Progenitor cell of endocrine pancreas (in vitro differentiated cells): ENCODE measurements around the gene ACOX3. TPM values are rescaled to one million over a fixed set of nuclear protein-coding genes. Genes with fewer than 3 reads are reported as not detected.

ENCODE experiments used
- DNase-seq: peaks from one replicate; pipeline ENCODE4 v3.0.0; 2021; ENCODE audit warnings: low spot score; ENCODE audit not compliant: unreplicated experiment
- H3K27ac Mint-ChIP-seq: 2 replicates; pipeline ENCODE4 v1.8.0; 2021; ENCODE audit warnings: mild to moderate bottlenecking, moderate library complexity, mixed read lengths
- H3K27me3 Mint-ChIP-seq: 2 replicates; pipeline ENCODE4 v1.8.0; 2021; ENCODE audit warnings: mixed read lengths
- H3K36me3 Mint-ChIP-seq: 2 replicates; pipeline ENCODE4 v1.8.0; 2022; ENCODE audit warnings: mixed read lengths; ENCODE audit not compliant: insufficient read depth
- H3K4me1 Mint-ChIP-seq: 2 replicates; pipeline ENCODE4 v1.8.0; 2021; ENCODE audit warnings: low read depth, mixed read lengths
- H3K4me3 Mint-ChIP-seq: 2 replicates; pipeline ENCODE4 v1.8.0; 2021; ENCODE audit warnings: low read depth, mild to moderate bottlenecking, moderate library complexity, mixed read lengths
- H3K9me3 Mint-ChIP-seq: 2 replicates; pipeline ENCODE4 v1.8.0; 2021; ENCODE audit warnings: low read depth, mixed read lengths
- total RNA-seq: library from RNA; stranded (reverse); gene quantifications from 2 replicates; pipeline ENCODE4 v1.2.1, GENCODE V29; 2021
- TF ChIP-seq, protein P1 (sequence below): fragments of 200-600 bp; sonication (generic); IDR thresholded peaks from one replicate; pipeline ENCODE4 v1.5.0; 2021; ENCODE audit warnings: antibody characterized with exemption, mild to moderate bottlenecking; ENCODE audit not compliant: unreplicated experiment

The ACOX3 gene
- total RNA-seq, 1 donor from 2014 or later, result 22.6 TPM

DNA sequence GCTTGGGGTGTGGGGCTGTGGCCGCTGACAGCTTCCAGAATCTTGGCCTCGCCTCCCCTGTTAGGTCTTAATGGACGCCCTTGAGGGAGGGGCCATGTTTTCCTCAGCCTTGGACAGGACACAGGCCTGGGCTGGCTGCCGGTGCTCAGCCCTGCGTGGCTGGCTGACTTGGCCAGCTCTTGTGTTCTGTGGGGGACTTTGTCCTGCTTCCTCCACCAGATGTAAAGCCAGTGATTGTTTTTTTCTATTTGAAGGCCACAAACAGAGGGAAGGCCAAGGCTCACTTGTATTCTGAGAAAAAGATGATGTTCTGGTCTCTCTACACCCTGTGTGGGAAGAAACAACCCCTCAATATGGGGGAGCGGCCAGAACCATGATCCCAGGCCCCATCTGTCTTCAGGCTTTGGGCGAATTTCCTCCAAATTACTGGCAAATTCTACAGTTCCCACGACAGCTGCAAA lies 99.7 kb downstream of the ACOX3 start:
- H3K27ac Mint-ChIP-seq, result no peak overlapping the region
- DNase-seq, result no peak
- H3K4me1 Mint-ChIP-seq, result no peaks in the 10 kb centered on the region
- peaks cover 10% of the 10 kb centered on the region for H3K9me3 Mint-ChIP-seq
- peaks cover 4% of the 10 kb centered on the region for H3K36me3 Mint-ChIP-seq
- H3K4me3 Mint-ChIP-seq, result no peak overlapping the region
- TF ChIP-seq, protein P1, sequence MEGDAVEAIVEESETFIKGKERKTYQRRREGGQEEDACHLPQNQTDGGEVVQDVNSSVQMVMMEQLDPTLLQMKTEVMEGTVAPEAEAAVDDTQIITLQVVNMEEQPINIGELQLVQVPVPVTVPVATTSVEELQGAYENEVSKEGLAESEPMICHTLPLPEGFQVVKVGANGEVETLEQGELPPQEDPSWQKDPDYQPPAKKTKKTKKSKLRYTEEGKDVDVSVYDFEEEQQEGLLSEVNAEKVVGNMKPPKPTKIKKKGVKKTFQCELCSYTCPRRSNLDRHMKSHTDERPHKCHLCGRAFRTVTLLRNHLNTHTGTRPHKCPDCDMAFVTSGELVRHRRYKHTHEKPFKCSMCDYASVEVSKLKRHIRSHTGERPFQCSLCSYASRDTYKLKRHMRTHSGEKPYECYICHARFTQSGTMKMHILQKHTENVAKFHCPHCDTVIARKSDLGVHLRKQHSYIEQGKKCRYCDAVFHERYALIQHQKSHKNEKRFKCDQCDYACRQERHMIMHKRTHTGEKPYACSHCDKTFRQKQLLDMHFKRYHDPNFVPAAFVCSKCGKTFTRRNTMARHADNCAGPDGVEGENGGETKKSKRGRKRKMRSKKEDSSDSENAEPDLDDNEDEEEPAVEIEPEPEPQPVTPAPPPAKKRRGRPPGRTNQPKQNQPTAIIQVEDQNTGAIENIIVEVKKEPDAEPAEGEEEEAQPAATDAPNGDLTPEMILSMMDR, result no peak
- H3K27me3 Mint-ChIP-seq, result peaks cover 16% of the 10 kb centered on the region

DNA sequence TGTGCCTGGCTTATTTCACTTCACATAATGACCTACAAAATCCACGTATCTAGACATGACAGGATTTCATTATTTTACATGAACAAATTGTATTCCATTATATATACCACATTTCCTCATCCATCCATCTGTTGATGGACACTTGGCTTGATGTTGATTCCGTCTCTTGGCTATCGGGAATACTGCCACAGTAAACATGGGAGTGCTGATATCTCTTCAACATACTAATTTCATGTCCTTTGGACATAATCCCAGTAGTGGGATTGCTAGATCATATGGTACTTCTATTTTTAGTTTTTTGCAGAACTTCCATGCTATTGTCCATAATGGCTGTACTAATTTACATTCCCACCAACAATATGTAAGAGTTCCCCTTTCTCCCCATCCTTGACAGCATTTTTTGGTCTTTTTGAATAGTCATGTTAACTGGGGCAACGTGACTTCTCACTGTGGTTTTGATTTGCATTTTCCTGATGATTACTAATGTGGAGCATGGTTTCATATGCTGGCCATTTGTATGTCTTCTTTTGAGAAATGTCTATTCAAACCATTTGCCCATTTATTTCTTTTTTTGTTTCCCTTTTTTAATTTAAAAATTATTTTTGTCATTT lies 102.1 kb downstream of the ACOX3 start:
- Mint-ChIP-seq H3K27me3 (peaks cover 10% of the 10 kb centered on the region), H3K27ac (no peak overlapping the region), H3K9me3 (peaks cover 13% of the 10 kb centered on the region), H3K4me3 (no peak overlapping the region), H3K36me3 (peaks cover 4% of the 10 kb centered on the region), H3K4me1 (peaks cover 4% of the 10 kb centered on the region)
- TF ChIP-seq, protein P1, result no peak
- DNase-seq, result no peak

DNA sequence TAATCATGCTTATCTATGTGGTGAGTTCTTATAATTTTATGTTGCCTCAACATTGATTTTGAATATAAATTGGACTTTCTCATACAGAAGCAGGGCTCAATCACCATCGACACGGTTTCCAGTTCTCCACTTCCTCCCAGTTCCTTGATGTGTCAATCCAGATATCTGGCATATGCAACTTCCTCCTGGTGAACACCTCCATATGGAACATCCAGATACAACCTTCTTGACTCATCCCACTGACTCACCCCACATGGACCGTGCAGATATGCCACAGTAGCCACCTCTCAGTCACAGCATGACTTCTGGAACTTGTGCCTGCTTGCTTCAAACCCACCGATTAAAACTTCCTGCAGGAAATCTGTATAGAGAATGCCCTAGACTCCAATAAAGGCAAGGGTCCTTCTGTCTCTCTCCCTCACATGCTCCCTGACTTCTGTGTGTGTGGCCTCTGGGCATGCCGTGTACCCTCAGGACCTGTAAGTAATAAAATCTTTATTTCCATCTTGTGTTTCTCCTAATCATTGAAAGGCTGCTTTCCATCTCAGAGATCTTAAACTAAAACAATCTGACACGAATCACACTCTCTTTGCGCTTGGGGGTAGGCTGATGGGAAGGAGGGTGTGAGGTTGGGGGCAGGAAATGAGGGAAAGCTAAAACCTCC lies 104.0 kb downstream of the ACOX3 start:
- Mint-ChIP-seq H3K27me3 (peaks cover 2% of the 10 kb centered on the region), H3K9me3 (peaks cover 13% of the 10 kb centered on the region)
- no peak for DNase-seq

DNA sequence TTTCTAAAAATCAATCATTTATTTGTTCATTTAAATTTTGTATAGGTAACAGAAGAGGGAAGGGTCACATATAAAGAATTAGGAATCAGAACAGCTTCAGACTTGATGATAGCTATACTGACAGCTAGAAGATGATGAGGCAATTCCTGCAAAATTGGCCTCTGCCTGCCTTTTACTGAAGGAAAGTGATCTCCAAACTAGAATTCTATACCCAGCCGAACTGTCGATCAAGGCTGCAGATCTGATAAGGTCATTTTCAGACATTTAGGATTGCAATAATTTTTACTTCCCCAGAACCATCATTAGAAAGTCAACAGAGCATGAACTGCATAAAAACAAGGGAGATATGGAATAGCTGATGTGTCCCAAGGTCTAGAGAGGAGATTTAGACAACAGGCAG lies 104.7 kb downstream of the ACOX3 start:
- Mint-ChIP-seq H3K27me3 (peaks cover 2% of the 10 kb centered on the region), H3K4me1 (peaks cover 4% of the 10 kb centered on the region), H3K4me3 (no peak overlapping the region), H3K27ac (no peak overlapping the region), H3K36me3 (peaks cover 4% of the 10 kb centered on the region), H3K9me3 (peaks cover 13% of the 10 kb centered on the region)
- TF ChIP-seq, protein P1, result no peak
- no peak for DNase-seq

More for the DNA sequence above, 104.0 kb downstream of the ACOX3 start:
- Mint-ChIP-seq H3K27ac (no peak overlapping the region), H3K4me3 (no peak overlapping the region), H3K36me3 (peaks cover 4% of the 10 kb centered on the region), H3K4me1 (peaks cover 4% of the 10 kb centered on the region)
- TF ChIP-seq, protein P1, result no peak

DNA sequence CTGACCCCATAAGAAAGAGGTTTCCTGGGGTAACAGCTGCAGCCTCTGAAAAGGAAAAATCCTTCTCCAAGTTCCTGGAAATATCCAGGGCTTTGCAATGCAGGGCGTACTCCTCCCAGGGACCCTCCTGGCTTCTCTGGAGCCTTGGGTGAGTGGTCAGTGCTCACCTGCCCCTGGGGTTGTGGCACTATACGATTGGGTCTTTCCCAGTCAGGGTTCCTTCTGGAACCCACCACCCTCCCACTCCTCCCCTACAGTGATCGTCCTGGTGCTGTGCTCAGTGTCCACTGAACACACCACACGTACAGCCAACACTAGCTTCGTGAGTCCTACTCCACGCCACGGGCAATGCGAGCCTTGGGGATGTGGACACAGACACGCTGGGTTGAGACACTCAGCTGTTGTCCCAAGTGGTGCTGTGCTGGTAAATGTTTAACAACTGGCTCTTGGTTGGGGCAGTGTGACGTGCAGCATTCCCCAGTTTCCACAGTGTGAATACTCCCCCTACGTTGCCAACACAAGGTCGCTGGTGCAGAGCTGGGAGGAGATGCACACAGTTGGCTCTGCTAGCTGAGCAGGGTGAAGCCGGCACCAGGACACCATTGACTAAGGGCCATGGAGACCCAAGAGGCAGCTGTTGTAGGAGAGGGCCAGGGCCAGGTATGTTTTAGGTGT lies 105.6 kb downstream of the ACOX3 start:
- H3K9me3 Mint-ChIP-seq, result peaks cover 13% of the 10 kb centered on the region
- H3K4me1 Mint-ChIP-seq, result peaks cover 4% of the 10 kb centered on the region
- TF ChIP-seq, protein P1, result no peak
- no peak overlapping the region for H3K4me3 Mint-ChIP-seq
- peak overlapping the region; percentile 53 for H3K27ac Mint-ChIP-seq
- no peak for DNase-seq
- peaks cover 2% of the 10 kb centered on the region for H3K27me3 Mint-ChIP-seq
- H3K36me3 Mint-ChIP-seq, result peaks cover 4% of the 10 kb centered on the region
